WERI-Rb-1 (cell line): Measurements from ENCODE around the gene SELL.

Experiments used
- DNase-seq: peaks from one replicate; pipeline ENCODE4 v3.0.0-alpha.2; 2020
- H3K27ac ChIP-seq: fragments of 250-450 bp; sonication (Bioruptor Pico); 2 replicates; pipeline ENCODE4 v1.5.1; 2020; ENCODE audit warnings: mild to moderate bottlenecking, moderate library complexity
- H3K27me3 ChIP-seq: fragments of 250-450 bp; sonication (Bioruptor Pico); 2 replicates; pipeline ENCODE4 v1.5.1; 2021; ENCODE audit warnings: mild to moderate bottlenecking, low read depth, moderate library complexity; ENCODE audit not compliant: insufficient read depth, severe bottlenecking
- H3K36me3 ChIP-seq: fragments of 250-450 bp; sonication (Bioruptor Pico); 2 replicates; pipeline ENCODE4 v1.5.1; 2020; ENCODE audit warnings: mild to moderate bottlenecking, moderate library complexity
- H3K4me3 ChIP-seq: 2 replicates; pipeline ENCODE4 v1.5.1; 2011; ENCODE audit warnings: low read depth, mild to moderate bottlenecking, control low read depth, low read length
- H3K9me3 ChIP-seq: fragments of 250-450 bp; sonication (Bioruptor Pico); 2 replicates; pipeline ENCODE4 v1.5.1; 2021; ENCODE audit warnings: mild to moderate bottlenecking, moderate library complexity; ENCODE audit not compliant: severe bottlenecking
- CTCF ChIP-seq: IDR thresholded peaks from 2 replicates; pipeline ENCODE4 v1.5.1; 2011; ENCODE audit warnings: low read depth, mild to moderate bottlenecking, control low read depth, inconsistent platforms, low read length

The SELL gene

DNA sequence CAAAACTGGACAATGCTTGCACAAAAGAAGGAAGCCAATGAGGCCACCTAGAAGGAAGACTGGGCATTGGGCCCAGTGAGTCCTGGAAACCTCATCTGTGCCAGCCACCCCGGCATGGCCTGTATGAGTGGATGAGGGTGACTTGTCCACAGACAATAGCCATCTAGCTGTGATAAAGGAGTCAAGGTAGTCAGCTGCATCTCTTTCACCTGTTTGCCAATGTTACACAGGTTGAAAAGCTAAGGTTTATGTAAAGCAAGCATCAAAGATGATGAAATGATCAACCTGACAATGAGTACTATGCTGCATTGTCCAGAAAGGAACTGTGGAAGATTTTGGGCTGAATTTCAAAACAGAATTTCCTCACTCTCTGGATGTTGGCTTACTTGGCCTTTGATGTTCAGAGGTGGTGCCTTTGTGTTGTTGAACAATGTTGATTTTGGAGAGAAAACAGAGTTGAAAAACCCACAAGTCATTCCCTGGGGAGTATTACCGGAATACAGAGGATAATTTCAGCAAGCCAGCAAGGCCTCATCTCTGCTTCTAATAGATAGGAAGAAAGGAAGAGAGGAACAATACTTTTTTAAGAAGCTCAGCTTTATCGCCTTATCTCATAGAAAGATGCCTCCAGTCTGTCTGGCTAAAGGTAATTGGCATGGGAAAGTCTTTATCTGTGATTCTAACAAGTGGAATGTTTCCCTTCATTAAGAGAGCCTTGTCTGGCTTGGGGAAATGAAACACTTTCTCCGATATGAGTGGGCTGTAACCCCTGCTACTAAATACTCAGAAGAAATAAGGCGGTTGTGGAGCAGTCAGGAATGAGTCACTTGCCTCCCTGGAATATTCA lies 33.8 kb upstream of the SELL start:
- Histone ChIP-seq H3K4me3 (no peak overlapping the region), H3K27me3 (peaks cover 5% of the 10 kb centered on the region), H3K36me3 (no peaks in the 10 kb centered on the region), H3K27ac (no peak overlapping the region), H3K9me3 (no peaks in the 10 kb centered on the region)
- TF ChIP-seq CTCF: no peak
- no peak for DNase-seq

- no peak overlapping the region for H3K27ac ChIP-seq
- no peaks in the 10 kb centered on the region for H3K36me3 ChIP-seq
- H3K9me3 ChIP-seq: no peaks in the 10 kb centered on the region
- no peak for DNase-seq
- no peak for TF ChIP-seq CTCF
- H3K27me3 ChIP-seq: peaks cover 7% of the 10 kb centered on the region
- H3K4me3 ChIP-seq: no peak overlapping the region
Measured at GRCh38 chr1:169741666-169742394, 30.4 kb upstream of the SELL start.

GRCh38 chr1:169739980-169740379 lies 28.6 kb upstream of the SELL start:
- DNase-seq: no peak
- no peak for TF ChIP-seq CTCF
- peaks cover 7% of the 10 kb centered on the region for H3K27me3 ChIP-seq

GRCh38 chr1:169733924-169734323 lies 22.5 kb upstream of the SELL start, which contains the start of gene SELE:
SELE (minus strand) TSS chr1:169734079; CDS start chr1:169733612, 467 bp downstream.
- DNase-seq: no peak
- Histone ChIP-seq H3K9me3 (no peaks in the 10 kb centered on the region), H3K36me3 (no peaks in the 10 kb centered on the region), H3K27ac (no peak within 1 kb of the TSS), H3K27me3 (no peaks in the 10 kb centered on the region), H3K4me3 (no peak within 1 kb of the TSS)
- TF ChIP-seq CTCF: no peak

More at GRCh38 chr1:169739980-169740379, 28.6 kb upstream of the SELL start:
- H3K9me3 ChIP-seq: no peaks in the 10 kb centered on the region
- no peak overlapping the region for H3K4me3 ChIP-seq
- H3K27ac ChIP-seq: no peak overlapping the region
- H3K36me3 ChIP-seq: no peaks in the 10 kb centered on the region

- DNase-seq: no peak
- Histone ChIP-seq H3K27ac (no peak overlapping the region), H3K9me3 (no peaks in the 10 kb centered on the region), H3K27me3 (no peaks in the 10 kb centered on the region), H3K4me3 (no peak overlapping the region), H3K36me3 (no peaks in the 10 kb centered on the region)
- no peak for TF ChIP-seq CTCF
Measured at GRCh38 chr1:169731446-169731845, 20.0 kb upstream of the SELL start.
